RWPE2 (cell line): ENCODE data around the gene PDS5B.

Source experiments
- ATAC-seq: fragments of 200-7000 bp; cut with Tn5 transposase; 3 replicates; pipeline ENCODE4 v1.9.1; 2021; ENCODE audit warnings: low read depth
- DNase-seq: peaks from one replicate; pipeline ENCODE4 v3.0.0-alpha.2; 2020; ENCODE audit warnings: low spot score
- H3K27ac ChIP-seq: fragments of 450-650 bp; 2 replicates; pipeline ENCODE4 v1.5.1; 2017; ENCODE audit warnings: mild to moderate bottlenecking; ENCODE audit not compliant: poor library complexity, severe bottlenecking
- H3K27me3 ChIP-seq: fragments of 250-450 bp; sonication (Bioruptor Pico); 2 replicates; pipeline ENCODE4 v1.5.1; 2021; ENCODE audit warnings: mild to moderate bottlenecking, moderate library complexity; ENCODE audit not compliant: insufficient read depth, poor library complexity, severe bottlenecking
- H3K36me3 ChIP-seq: fragments of 250-450 bp; sonication (Bioruptor Pico); 2 replicates; pipeline ENCODE4 v1.5.1; 2020; ENCODE audit warnings: low read depth, mild to moderate bottlenecking, moderate library complexity
- H3K4me1 ChIP-seq: fragments of 250-450 bp; sonication (Bioruptor Pico); 2 replicates; pipeline ENCODE4 v1.5.1; 2021; ENCODE audit warnings: mild to moderate bottlenecking, moderate library complexity; ENCODE audit not compliant: insufficient read depth, poor library complexity, severe bottlenecking
- H3K4me3 ChIP-seq: fragments of 250-450 bp; sonication (Bioruptor Pico); 2 replicates; pipeline ENCODE4 v1.5.1; 2021; ENCODE audit warnings: mild to moderate bottlenecking, moderate library complexity; ENCODE audit not compliant: severe bottlenecking
- H3K9me3 ChIP-seq: fragments of 250-450 bp; sonication (Bioruptor Pico); 2 replicates; pipeline ENCODE4 v1.5.1; 2021; ENCODE audit warnings: mild to moderate bottlenecking, moderate library complexity; ENCODE audit not compliant: severe bottlenecking
- TF ChIP-seq, protein P1 (sequence below): fragments of 450-650 bp; IDR thresholded peaks from one replicate; pipeline ENCODE4 v1.5.1; 2017; ENCODE audit warnings: mild to moderate bottlenecking, moderate library complexity; ENCODE audit not compliant: poor library complexity, severe bottlenecking

Gene PDS5B

DNA sequence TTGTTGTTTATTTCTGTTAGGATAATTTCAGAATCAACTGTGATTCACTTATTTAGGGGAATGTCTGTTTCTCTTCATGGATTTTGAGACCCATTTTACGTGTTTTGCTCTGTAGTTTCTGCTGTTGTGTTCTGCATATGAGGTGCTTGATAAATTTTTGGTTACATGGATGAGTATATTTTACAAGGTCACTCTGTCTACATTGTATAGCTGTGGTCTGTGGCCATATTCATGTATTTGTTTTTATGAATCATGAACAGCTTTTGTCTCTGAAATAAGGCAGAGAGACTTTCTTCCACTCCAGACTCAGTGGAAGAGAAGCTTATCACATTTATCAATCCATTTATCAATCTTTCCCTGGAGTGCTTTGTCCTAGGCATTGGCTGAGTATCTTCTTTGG lies 56.6 kb downstream of the PDS5B start:
- no peak for DNase-seq
- no peak for ATAC-seq
- TF ChIP-seq, protein P1, sequence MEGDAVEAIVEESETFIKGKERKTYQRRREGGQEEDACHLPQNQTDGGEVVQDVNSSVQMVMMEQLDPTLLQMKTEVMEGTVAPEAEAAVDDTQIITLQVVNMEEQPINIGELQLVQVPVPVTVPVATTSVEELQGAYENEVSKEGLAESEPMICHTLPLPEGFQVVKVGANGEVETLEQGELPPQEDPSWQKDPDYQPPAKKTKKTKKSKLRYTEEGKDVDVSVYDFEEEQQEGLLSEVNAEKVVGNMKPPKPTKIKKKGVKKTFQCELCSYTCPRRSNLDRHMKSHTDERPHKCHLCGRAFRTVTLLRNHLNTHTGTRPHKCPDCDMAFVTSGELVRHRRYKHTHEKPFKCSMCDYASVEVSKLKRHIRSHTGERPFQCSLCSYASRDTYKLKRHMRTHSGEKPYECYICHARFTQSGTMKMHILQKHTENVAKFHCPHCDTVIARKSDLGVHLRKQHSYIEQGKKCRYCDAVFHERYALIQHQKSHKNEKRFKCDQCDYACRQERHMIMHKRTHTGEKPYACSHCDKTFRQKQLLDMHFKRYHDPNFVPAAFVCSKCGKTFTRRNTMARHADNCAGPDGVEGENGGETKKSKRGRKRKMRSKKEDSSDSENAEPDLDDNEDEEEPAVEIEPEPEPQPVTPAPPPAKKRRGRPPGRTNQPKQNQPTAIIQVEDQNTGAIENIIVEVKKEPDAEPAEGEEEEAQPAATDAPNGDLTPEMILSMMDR, result no peak
- Histone ChIP-seq H3K4me3 (no peak overlapping the region), H3K4me1 (no peaks in the 10 kb centered on the region), H3K36me3 (no peaks in the 10 kb centered on the region), H3K27me3 (no peaks in the 10 kb centered on the region), H3K9me3 (no peaks in the 10 kb centered on the region), H3K27ac (no peak overlapping the region)

DNA sequence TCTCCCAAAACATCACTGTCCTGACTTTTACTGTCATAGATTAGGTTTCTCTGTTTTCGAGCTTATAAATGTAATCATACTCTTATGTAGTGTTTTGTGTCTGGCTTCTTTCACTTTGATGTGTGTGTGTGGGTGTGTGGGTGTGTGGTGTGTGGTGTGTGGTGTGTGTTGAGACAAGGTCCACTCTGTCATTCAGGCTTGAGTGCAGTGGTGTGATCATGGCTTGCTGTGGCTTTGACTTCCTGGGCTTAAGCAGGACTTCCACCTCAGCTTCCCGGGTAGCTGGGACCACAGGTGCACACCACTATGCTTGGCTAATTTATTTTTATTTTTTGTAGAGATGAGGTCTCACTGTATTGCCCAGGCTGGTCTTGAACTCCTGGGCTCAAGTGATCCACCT lies 59.6 kb downstream of the PDS5B start:
- no peak for DNase-seq
- H3K4me3 ChIP-seq, result no peak overlapping the region
- no peak for ATAC-seq
- no peaks in the 10 kb centered on the region; the same call in 1 of the 2 replicates for H3K36me3 ChIP-seq
- H3K9me3 ChIP-seq, result no peaks in the 10 kb centered on the region
- TF ChIP-seq, protein P1, result no peak
- no peaks in the 10 kb centered on the region for H3K27me3 ChIP-seq
- no peak overlapping the region for H3K27ac ChIP-seq
- H3K4me1 ChIP-seq, result peaks cover 3% of the 10 kb centered on the region

DNA sequence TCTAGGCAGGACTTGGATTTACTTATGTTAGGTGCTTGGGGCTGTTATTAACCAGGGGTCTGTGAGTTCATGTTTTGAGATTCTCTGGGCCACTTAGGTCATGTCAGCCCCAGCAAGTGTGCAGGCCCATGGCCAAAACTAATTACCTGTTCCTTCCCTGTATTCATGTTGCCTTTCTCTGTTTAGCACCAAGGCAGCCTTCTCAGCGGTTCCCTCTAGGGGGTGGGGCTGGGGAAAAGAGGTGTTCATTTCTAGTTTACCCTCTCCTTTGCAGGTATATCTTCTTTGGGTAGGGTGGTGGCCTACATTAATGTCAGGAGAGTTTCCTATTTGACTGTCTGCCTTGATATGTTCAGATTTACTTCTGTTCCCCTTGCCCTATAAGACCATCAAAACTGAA lies 61.7 kb downstream of the PDS5B start:
- H3K4me1 ChIP-seq, result peaks cover 3% of the 10 kb centered on the region

DNA sequence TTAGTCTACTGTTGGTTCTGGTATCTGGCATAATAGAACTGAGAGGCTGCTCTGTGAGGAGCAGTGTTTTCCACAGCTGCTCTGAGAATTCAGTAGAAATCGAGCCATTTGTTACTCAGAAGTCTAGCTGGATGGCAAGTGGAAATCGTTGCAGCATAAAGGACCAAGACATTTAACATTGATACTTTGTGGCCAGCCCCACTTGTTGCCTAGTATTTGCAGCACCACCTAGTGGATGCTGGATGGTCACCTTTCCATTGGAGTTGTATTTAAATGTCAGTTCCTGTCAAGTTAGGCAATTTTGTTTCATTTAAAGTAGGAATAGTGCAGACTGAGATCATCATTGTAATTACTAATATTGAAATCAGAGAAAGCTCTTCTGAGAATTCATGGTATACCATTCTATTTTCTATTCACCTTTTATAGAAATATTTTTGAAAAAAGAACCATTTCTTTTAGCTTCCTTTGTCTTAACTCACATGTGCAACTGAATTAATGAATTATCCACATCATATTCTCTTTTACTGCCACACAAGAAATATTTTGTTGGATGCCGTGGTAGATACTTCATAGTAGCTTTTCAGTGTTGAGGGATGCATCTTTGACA lies 64.6 kb downstream of the PDS5B start:
- Histone ChIP-seq H3K9me3 (peaks cover 1% of the 10 kb centered on the region), H3K36me3 (peaks cover 12% of the 10 kb centered on the region), H3K4me1 (peaks cover 3% of the 10 kb centered on the region), H3K4me3 (no peak overlapping the region), H3K27ac (no peak overlapping the region), H3K27me3 (no peaks in the 10 kb centered on the region)
- TF ChIP-seq, protein P1, result peak; percentile 85
- ATAC-seq (peak; percentile 72), DNase-seq (no peak)

More for the DNA sequence above, 61.7 kb downstream of the PDS5B start:
- ATAC-seq, result no peak
- Histone ChIP-seq H3K36me3 (peaks cover 5% of the 10 kb centered on the region; the same call in 1 of the 2 replicates), H3K9me3 (no peaks in the 10 kb centered on the region), H3K27ac (no peak overlapping the region), H3K4me3 (no peak overlapping the region), H3K27me3 (no peaks in the 10 kb centered on the region)
- no peak for DNase-seq
- TF ChIP-seq, protein P1, result no peak

DNA sequence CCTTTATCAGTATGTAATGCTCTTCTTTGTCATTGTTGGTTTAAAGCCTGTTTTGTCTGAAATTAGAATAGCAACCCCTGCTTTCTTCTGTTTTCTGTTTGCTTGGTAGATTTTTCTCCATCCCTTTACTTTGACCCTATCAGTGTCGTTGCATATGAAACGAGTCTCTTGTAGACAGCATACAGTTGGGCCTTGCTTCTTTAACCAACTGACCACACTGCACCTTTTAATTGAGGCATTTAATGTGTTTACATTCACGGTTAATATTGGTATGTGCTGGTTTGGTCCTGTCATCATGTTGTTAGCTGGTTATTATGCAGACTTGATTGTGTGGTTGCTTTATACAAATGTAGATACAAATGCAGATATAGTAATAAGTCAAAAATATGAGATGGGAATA lies 71.1 kb downstream of the PDS5B start:
- H3K4me1 ChIP-seq, result no peaks in the 10 kb centered on the region
- no peaks in the 10 kb centered on the region for H3K27me3 ChIP-seq
- TF ChIP-seq, protein P1, result no peak
- no peak for DNase-seq
- H3K27ac ChIP-seq, result no peak overlapping the region
- ATAC-seq, result no peak
- H3K36me3 ChIP-seq, result peaks cover 33% of the 10 kb centered on the region
- H3K4me3 ChIP-seq, result no peak overlapping the region
- peaks cover 2% of the 10 kb centered on the region for H3K9me3 ChIP-seq
